Measurements from ENCODE around the gene A4GALT.

DNA sequence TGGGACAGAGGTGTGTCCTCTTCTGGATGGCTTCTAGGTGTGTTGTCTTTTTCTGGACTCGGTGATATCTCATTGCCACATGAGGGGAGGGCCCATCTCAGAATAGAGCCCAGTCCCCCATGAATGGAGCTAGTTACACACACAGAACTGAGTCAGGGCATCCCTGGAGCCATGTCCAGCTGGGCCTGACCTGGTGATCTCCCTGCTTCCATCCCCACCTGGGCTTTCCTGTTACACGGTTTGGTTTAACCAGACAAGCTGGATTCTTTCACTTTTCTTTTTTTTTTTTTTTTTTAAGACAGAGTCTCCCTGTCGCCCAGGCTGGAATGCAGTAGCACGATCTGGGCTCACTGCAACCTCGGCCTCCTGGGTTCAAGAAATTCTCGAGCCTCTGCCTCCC is 6.1 kb upstream of the A4GALT start:
- TF ChIP-seq POLR2A (IDR thresholded peaks at IDR 0.05) = no peak
- TF ChIP-seq, protein P1, sequence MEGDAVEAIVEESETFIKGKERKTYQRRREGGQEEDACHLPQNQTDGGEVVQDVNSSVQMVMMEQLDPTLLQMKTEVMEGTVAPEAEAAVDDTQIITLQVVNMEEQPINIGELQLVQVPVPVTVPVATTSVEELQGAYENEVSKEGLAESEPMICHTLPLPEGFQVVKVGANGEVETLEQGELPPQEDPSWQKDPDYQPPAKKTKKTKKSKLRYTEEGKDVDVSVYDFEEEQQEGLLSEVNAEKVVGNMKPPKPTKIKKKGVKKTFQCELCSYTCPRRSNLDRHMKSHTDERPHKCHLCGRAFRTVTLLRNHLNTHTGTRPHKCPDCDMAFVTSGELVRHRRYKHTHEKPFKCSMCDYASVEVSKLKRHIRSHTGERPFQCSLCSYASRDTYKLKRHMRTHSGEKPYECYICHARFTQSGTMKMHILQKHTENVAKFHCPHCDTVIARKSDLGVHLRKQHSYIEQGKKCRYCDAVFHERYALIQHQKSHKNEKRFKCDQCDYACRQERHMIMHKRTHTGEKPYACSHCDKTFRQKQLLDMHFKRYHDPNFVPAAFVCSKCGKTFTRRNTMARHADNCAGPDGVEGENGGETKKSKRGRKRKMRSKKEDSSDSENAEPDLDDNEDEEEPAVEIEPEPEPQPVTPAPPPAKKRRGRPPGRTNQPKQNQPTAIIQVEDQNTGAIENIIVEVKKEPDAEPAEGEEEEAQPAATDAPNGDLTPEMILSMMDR (IDR thresholded peaks at IDR 0.05 in 4 of 5, conservative IDR thresholded peaks at IDR 0.05 in 1 of 5) = no peak

Data from gastrocnemius medialis (tissue), 4 donors.